Stimulated activated naive CD8-positive, alpha-beta T cell treated with anti-CD3 and anti-CD28 coated beads, Interleukin-15, Interleukin-2, amounts not matched to agents 100 U/mL and 50 U/mL, for 24 hours (primary cell): Measurements from ENCODE around the gene TYW5.
"Not testable (repeated sequence)": the region's sequence is repeated elsewhere in the genome, so short reads cannot be mapped to it uniquely, and the experiment has no call there.

ENCODE experiments used
- ATAC-seq: fragments of 150-1000 bp; cut with Tn5 transposase; one replicate; pipeline ENCODE4 v1.10.0; 2021
- DNase-seq: peaks from one replicate; pipeline ENCODE4 v3.0.0; 2021

TYW5 gene

DNA sequence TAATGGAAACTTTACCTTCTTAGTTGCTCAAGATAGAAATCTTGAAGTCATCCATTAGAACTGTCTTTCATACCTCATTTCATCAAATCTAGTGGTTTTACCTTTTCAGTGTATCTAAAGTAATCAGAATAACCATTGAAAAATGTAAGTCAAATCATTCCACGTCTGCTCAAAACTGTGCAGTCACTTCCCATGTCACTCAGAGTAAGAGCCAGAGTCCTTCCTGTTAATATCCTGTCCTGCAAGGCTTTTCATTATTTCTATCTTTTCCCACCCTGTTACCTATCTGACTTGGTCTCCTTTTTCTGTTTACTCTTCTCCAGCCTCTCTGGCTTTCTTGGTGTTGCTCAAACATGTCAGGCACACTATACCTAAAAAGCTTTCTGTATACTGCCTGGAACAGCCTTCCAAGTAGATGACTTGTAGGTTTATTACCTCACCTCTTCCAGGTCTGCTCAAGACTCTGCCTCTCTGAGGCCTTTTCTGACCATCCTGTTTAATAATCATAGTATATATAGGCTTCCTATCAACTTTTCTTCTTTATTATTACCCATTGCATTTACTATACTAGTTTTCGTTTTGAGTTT is 40.8 kb downstream of the TYW5 start:
- no peak for ATAC-seq
- no peak for DNase-seq

DNA sequence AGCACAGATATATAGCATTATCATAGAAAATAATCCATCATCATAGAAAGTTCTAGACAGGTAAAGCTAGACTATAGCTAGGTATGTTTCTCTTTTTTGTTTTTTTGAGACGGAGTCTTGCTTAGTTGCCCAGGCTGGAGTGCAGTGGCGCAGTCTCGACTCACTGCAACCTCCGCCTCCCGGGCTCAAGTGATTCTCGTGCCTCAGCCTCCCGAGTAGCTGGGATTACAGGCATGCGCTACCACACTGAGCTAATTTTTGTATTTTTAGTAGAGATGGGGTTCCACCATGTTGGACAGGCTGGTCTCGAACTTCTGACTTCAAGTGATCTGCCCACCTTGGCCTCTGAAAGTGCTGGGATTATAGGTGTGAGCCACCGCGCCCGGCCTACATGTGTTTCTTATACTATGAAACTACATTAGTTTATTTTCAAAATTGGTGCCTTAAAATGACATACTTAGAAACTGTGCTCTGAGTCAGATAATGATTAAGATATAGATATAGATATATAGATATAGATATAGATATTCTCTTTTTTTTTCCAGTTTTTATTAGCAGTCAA is 42.7 kb downstream of the TYW5 start:
- DNase-seq, ATAC-seq: not testable (repeated sequence)

DNA sequence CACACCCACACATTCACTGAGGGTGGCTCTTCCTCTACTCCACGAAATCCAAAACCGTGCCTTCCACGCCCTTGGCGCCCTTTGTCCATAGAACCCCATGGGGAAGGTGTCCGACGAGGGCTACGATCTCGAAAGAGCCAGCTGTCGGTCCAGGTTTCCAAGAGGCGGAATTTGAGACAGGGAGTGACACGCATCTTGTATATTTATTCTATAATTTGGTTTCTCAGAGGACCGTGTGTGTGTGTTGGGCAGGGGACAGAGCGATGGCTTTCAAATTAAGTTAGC is 43.5 kb downstream of the TYW5 start:
- DNase-seq (no peak), ATAC-seq (no peak)

DNA sequence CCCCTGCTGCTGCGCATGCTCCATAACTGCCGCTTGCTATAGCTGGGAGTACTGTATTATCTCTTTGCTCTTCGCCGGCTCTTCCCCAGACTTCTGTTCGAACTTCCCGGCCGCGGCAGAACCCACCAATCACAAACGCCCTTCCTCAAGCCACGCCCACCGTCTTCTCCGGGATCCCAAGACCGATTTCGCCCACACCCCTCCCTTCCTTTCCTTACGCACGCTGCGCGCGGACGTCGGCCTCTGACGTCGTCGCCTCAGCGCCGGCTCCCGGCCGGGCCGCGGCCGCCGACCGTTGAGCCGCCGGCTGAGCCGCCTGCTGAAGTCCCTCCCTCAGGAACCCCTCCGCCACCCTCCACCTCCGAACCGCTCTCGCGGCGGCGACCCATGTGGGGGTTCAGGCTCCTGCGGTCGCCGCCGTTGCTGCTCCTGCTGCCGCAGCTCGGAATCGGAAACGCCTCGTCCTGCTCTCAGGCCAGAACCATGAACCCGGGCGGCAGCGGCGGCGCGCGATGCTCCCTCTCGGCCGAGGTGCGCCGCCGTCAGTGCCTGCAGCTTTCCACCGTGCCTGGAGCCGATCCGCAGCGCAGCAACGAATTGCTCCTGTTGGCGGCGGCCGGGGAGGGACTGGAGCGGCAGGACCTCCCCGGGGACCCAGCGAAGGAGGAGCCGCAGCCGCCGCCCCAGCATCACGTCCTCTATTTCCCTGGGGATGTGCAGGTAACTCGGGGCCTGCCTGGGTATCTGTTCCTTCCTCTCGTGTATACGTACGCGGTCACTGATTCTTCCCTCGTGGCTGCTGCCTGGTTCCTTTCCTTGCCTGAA is 44.0 kb downstream of the TYW5 start, which contains the start of gene C2orf69:
TSS of gene C2orf69 (plus strand) at position 242 of the 825 bp plus-strand sequence. CDS start at position 388, 146 bp downstream.
- ATAC-seq: peak; percentile 92

DNA sequence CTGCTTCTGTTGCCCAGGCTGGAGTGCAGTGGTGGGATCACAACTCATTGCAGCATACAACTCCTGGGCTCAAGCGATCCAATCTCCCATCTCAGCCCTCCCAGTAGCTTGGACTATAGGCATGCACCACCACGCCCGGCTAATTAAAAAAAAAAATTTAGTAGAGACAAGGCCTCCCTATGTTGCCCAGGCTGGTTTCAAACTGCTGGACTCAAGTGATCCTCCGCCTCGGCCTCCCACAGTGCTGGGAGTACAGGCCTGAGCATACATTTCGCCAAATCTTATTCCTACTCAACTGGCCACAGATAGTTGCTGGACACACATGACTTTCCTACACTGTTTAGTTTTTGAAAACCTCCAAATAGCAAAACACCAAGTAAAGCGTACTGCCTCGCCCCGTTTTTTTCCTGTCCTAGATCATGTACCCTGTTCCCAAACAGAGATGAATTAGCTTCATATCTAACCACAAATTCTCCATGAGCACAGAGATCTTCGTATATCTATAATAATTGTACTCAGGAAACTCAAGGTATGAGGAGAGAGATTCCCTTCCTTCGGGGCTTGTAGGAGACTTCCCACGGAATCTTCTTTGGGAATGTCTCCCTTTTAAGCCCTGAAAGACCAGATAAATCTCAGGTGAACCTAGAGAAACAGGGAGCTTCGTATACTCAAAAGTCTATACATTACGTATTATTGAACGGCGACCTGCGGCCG is 44.8 kb downstream of the TYW5 start:
- no peak for ATAC-seq
- DNase-seq: no peak

More for the DNA sequence above, 44.0 kb downstream of the TYW5 start, which contains the start of gene C2orf69:
- peak; percentile 95 for DNase-seq

DNA sequence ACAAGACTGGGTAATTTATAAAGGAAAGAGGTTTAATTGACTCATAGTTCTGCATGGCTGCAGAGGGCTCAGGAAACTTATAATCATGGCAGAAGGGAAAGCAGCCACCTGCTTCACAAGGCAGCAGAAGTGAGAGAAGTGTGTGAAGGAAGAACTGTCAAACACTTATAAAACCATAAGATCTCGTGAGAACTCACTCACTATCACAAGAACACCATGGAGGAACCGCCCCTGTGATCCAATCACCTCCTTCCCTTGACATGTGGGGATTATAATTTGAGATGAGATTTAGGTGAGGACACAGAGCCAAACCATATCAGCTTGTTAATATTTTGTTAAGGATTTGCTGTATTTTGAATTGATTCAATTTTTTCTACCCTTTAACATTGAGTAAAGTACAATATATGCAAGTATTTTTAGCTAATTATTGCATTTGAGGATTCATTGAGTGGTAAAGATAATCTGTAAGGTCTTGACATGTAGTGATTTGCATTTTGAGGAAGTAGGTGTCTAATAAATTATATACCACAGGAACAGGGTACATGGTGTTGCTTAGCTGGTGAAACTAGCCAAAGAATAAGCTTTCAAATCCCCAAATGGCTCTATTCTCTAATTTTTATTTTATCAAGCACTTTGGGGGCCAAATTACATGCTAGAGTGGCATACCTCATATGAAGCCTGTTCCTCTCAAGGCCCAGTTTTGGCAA is 48.1 kb downstream of the TYW5 start:
- DNase-seq: no peak

DNA sequence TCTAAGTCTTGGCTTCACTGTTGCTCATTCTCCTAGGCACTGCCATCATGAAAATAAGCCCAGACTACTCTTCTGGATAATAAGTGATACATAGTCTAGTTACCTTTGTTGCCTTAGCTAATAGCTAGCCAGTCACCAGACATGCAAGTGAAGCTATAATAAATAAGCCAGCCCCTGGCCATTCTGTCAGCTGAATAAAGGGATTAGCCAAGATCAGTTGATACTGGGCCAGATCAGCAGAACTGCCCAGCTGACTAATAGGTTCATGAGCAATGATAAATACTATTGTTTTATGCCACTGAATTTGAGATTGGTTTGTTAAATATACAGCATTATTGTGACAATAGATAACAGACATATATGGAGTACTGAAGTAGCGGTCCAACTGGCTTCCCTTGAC is 52.2 kb downstream of the TYW5 start:
- DNase-seq (no peak), ATAC-seq (no peak)

More for the DNA sequence above, 48.1 kb downstream of the TYW5 start:
- ATAC-seq: no peak

DNA sequence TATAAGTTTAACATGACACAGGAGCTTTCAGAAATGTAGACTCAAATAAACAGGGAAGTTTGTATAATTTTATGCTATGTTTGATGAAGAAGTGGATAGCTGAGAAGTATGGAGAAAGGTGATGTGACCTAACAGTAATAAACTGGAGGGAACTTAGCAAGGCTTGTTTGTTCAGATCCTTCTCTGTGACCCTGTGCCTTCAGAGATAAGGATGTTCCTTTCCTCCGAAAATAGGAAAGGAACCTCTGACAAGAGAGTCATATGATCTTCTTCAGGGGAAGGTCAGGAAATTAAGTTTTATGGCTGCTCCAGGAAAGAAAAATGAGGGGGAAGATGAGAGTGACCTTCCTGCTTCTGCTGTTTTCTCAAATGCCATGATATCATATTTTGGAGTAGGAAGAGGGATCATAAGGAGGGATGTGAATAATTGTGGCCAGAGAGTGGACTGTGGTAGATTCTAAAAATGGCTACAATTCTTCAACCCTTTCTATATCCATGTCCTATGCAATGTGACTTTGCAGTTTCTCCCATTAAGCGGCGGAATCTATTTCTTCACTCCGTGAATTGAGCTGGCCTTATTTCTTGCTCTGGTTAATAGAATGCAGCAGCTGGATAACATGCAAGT is 52.7 kb downstream of the TYW5 start:
- ATAC-seq (no peak), DNase-seq (no peak)

DNA sequence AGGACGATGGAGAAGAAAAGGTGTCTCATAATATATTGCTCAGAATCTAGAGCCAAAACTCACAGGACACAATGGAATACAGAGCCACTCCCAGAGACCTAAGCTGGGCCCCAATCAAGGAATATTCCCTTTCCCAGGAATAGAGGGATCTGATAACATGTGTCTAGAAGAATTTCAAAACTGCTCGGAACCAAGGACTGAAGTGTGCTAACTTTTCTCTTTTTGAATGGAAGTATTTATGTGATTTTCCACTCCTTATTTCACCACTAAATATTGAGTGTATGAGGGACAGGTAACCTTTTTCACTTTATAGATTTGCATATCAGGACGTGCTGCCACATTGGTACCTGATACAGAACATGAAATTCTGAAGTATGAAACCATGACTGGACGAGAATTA is 53.3 kb downstream of the TYW5 start:
- ATAC-seq (no peak), DNase-seq (no peak)

DNA sequence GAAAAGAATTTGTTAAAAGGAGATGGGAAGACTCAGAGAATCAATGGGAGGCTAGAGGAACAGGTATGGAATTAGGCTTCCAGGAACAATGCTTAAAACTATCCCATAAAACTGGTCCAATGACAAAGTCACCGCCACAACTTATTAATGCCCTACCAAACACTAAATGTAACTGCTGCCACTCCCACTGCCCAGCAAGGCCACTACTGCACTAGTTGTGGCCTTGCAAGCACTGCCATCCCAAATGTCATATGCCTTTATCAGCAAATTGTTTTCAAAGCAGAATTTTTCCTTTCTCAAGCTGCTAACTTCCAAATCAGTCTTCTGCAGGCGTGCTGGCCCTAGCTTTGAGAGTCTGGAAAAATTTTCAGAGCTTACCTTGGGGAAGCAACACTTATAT is 58.7 kb downstream of the TYW5 start:
- ATAC-seq: no peak
- no peak for DNase-seq

DNA sequence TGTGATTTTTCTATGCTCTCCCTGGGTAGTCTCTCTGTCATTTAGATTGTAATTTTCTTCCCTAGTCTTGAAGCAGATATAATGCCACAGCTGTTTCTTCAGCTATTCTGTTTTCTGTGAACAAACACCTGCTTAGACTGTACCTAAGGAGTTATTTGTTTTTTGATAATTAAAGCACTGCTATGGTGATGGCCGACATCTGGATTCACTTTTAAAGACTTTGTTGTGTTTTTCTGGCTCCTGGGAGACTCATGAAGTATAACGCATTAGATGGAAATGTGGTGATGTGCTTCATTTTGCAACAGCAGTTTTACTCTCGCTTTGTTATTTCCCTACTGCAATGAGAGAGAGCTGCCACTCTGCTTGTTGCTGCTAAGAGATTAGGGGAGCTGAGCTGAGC is 59.9 kb downstream of the TYW5 start:
- no peak for ATAC-seq
- no peak for DNase-seq

DNA sequence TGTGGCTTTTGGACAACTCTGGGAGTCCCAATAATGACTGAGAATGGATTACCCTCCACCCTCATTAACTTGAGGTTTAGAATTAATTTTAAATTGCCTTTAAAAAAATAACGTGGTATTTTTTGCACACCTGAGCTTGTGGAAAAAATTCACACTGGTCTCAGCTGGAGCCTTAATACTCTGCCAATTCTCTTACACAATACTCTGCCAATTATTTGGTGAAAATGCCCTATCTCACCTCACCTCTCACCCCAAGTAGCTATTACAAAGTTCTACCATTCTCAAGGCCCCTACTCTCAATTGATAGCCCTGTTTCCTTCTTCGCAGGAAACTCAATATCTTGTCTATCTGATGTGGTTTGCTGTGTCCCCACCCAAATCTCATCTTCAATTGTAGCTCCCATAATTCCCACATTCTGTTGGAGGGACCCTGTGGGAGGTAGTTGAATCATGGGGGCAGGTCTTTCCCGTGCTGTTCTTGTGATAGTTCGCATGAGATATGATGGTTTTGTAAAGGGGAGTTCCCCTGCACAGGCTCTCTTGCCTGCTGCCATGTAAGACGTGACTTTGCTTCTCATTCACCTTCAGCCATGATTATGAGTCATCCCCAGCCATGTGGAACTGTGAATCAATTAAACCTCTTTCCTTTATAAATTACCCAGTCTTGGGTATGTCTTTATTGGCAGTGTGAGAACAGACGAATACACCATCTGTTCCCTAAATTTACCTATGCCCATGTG is 71.6 kb downstream of the TYW5 start:
- ATAC-seq (no peak), DNase-seq (no peak)

DNA sequence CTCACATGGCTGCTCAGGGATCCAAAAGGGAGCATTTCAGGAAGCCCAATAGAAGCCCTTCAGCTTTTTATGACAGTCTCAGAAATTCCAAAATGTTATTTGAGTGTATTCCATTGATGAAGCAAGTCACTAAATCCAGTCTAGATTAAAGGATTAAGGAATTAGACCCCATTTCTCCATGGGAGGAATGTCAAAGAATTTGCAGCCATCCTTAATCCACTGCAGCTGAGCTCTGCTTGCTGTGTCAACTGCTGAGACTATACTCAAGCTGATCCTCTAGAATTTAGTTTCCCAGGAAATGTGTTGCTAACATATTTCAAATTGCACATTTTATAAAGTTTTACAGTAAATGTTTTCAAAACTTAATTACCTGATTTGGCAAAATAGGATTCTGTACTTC is 72.6 kb downstream of the TYW5 start:
- DNase-seq: no peak
- no peak for ATAC-seq
